Measurements from ENCODE around the gene AGO1.

GRCh38 chr1:35860696-35861095 is 22.3 kb upstream of the AGO1 start:
- TF ChIP-seq CTCF (IDR thresholded peaks at IDR 0.05) (no peak), EZH2 (IDR thresholded peaks at IDR 0.05; ENCODE audit: borderline replicate concordance, insufficient read depth, low read depth, low read length, poor library complexity, severe bottlenecking) (no peak)
